Uterus (tissue), 4 donors: Measurements from ENCODE around the gene IRF8. TPM values are rescaled to one million over a fixed set of nuclear protein-coding genes. Genes with fewer than 3 reads are reported as not detected.
A peak's percentile ranks its signal among the peaks of the same experiment; 100 is the strongest.

ENCODE experiments used
- DNase-seq, 2 donors: peaks; one replicate each; pipeline ENCODE4 v3.0.0-alpha.2; 2019 to 2020
- H3K27ac ChIP-seq, 2 donors: fragments of 200-600 bp; sonication (generic); 1 replicate in 1 of 2; 2 replicates in 1 of 2; pipeline ENCODE4 v1.5.1; 2016 to 2018
- H3K27me3 ChIP-seq, 2 donors: fragments of 200-600 bp; sonication (generic); one replicate each; pipeline ENCODE4 v1.5.1; 2018 to 2019; ENCODE audit warnings: control low read depth in 1 of 2
- H3K36me3 ChIP-seq, 2 donors: fragments of 200-600 bp; sonication (generic); one replicate each; pipeline ENCODE4 v1.5.1; 2019; ENCODE audit warnings: control low read depth in 1 of 2
- H3K4me1 ChIP-seq, 2 donors: fragments of 200-600 bp; sonication (generic); one replicate each; pipeline ENCODE4 v1.5.1; 2018 to 2019; ENCODE audit warnings: control low read depth in 1 of 2
- H3K4me3 ChIP-seq, 2 donors: fragments of 200-600 bp; sonication (generic); 1 replicate in 1 of 2; 2 replicates in 1 of 2; pipeline ENCODE4 v1.5.1; 2018 to 2019; ENCODE audit warnings: mild to moderate bottlenecking in 1 of 2
- H3K9me3 ChIP-seq, 2 donors: fragments of 200-600 bp; sonication (generic); one replicate each; pipeline ENCODE4 v1.5.1; 2019; ENCODE audit warnings: control low read depth in 1 of 2
- CTCF ChIP-seq, 4 experiments: fragments of 200-600 bp in 2 of 4; fragments of 450-650 bp in 2 of 4; sonication (generic) in 2 of 4; IDR thresholded peaks; one replicate each; pipeline ENCODE4 v1.5.1; 2016 to 2019; ENCODE audit warnings: antibody characterized with exemption in 4 of 4, mild to moderate bottlenecking in 2 of 4, moderate library complexity in 1 of 4
- POLR2A ChIP-seq, 2 donors: fragments of 450-650 bp; IDR thresholded peaks; one replicate each; pipeline ENCODE4 v1.6.1; 2016; ENCODE audit warnings: antibody characterized with exemption in 2 of 2, mild to moderate bottlenecking in 1 of 2, moderate library complexity in 1 of 2
- intact Hi-C: fragments of 100-400 bp; cut with DNase I; formaldehyde crosslinking; loops from one replicate; pipeline ENCODE4 v1.15.1; 2023; ENCODE audit warnings: low total_unique reads
- total RNA-seq, 4 donors: library from RNA; depleted of rRNA in 3 of 4; stranded (reverse); fragments of >200 nt in 3 of 4; gene quantifications; one replicate each; pipeline versions ENCODE4 v1.1.0 to v1.2.4, GENCODE V29; 2014 to 2023
- donor health status: DM: yes; HTN: yes; CAD: no.

Gene IRF8
- total RNA-seq, 4 donors from 2014 or later = 3.7 to 17.3 (median 3.8) TPM; not detected in 1

GRCh38 chr16:85897382-85897781 is 1.6 kb upstream of the IRF8 start:
- Histone ChIP-seq H3K9me3 (no peaks in the 10 kb centered on the region), H3K27me3 (peaks cover 0 to 7% of the 10 kb centered on the region in 2 donors), H3K36me3 (no peaks in the 10 kb centered on the region), H3K27ac (no peak overlapping the region), H3K4me3 (no peak overlapping the region), H3K4me1 (peaks cover 0 to 8% of the 10 kb centered on the region in 2 donors)
- no peak for TF ChIP-seq POLR2A (IDR thresholded peaks at IDR 0.05)
- TF ChIP-seq CTCF (IDR thresholded peaks at IDR 0.05) = no peak
- intact Hi-C loops = no loop called here
- no peak for DNase-seq

DNA sequence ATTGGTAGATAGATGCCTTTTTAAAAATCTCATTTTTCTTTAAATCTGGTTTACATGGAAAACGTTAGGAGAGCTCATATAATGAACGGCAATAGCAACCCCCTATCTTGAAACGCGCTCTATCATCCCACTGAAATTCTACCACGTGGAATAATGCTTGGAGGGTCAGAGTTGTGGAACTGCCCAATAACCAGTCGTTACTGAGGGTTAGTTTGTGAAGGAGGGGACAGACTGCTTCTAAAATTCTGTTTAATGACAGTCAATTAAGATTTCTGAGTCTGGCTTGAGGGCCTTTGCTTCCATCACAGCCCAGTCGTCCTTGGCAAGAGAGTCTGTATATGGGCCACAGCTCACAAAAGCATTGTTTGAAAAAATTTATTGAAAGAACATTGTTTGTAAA is 482 bp downstream of the IRF8 start:
- Histone ChIP-seq H3K27ac (no peak overlapping the region), H3K27me3 (peaks cover 0 to 7% of the 10 kb centered on the region in 2 donors), H3K9me3 (no peaks in the 10 kb centered on the region), H3K4me3 (peak overlapping the region in 1 of 2 donors; percentile 44), H3K36me3 (no peaks in the 10 kb centered on the region), H3K4me1 (peaks cover 0 to 8% of the 10 kb centered on the region in 2 donors)
- TF ChIP-seq POLR2A (IDR thresholded peaks at IDR 0.05) = no peak
- intact Hi-C loops = no loop called here
- no peak for DNase-seq

DNA sequence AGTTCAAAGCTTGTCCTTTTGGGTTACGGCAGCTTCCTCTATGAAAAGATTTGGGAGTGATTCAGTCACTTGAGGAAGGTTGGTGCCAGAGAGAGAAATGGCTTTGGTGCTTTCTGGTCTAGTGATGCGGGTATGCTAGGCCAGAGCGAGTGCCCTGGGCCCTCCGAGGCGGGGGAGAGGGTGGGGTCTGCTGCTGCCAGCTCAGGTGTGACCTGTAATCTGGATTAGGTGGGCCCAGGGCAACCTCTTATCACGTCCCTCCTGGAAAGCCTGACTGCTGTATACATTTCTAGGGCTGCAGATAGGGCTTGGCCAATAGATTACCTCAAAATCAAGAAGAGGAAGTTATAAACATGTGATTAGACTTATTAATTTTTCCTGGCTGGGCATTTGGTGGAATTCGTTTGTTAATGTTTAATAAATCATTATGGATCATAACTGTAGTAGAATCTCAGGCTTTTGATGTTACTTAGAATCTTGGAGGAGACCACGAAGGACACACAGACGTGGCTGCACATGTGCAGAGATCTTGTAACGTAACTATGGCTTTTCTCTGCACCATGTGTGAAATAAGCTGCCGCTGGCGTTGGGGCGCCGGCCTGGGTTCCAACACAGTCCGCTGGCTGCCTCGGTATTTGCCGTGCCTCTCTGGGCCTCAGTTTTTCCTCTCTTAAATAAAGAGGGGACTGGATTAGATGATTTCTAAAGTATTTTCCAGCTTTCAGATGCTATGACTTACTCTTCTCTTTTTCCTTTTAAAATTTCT is 1.2 kb downstream of the IRF8 start:
- Histone ChIP-seq H3K27ac (no peak overlapping the region), H3K4me3 (no peak overlapping the region), H3K4me1 (peaks cover 0 to 8% of the 10 kb centered on the region in 2 donors), H3K27me3 (peaks cover 0 to 7% of the 10 kb centered on the region in 2 donors), H3K9me3 (no peaks in the 10 kb centered on the region), H3K36me3 (no peaks in the 10 kb centered on the region)
- DNase-seq = no peak
- TF ChIP-seq POLR2A (IDR thresholded peaks at IDR 0.05) (no peak), CTCF (IDR thresholded peaks at IDR 0.05) (no peak)
- intact Hi-C loops = no loop called here

GRCh38 chr16:85901110-85901509 is 2.1 kb downstream of the IRF8 start:
- no peak for TF ChIP-seq POLR2A (IDR thresholded peaks at IDR 0.05)
- no peak for TF ChIP-seq CTCF (IDR thresholded peaks at IDR 0.05)
- intact Hi-C loops = no loop called here
- Histone ChIP-seq H3K9me3 (no peaks in the 10 kb centered on the region), H3K4me3 (no peak overlapping the region), H3K27me3 (peaks cover 0 to 7% of the 10 kb centered on the region in 2 donors), H3K4me1 (peaks cover 0 to 8% of the 10 kb centered on the region in 2 donors), H3K36me3 (no peaks in the 10 kb centered on the region), H3K27ac (no peak overlapping the region)
- no peak for DNase-seq

DNA sequence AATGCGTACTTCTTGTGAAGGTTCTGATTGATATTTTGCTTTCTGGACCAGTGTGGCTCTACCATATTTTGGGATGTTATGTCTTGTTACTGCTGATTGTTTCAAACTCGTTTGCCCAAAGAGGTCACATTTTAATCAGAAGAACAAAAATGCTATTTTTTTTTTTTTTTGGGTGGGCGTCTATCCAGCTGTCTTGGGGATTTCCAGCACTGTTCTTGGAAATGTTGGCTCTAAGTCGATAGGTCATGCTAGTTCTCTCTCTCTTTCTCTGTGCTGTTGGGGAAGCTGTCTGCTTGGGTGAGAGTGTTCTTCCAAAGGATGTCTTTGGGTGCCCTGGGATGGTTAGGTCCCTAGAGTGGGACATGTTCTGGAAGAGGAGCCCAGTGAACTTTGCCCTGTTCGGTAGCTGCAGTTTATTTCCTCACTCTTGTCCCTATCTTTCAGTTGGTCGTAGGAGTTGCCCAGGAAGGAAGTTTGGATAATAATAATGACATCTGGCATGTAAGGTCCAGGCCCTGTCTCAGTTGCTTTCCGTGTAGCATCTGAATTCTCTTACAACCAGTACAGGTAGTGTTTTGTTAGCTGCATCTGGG is 2.9 kb downstream of the IRF8 start:
- DNase-seq = no peak
- no peak for TF ChIP-seq CTCF (IDR thresholded peaks at IDR 0.05)
- TF ChIP-seq POLR2A (IDR thresholded peaks at IDR 0.05) = no peak
- H3K9me3 ChIP-seq = no peaks in the 10 kb centered on the region
- no peak overlapping the region for H3K27ac ChIP-seq
- H3K36me3 ChIP-seq = no peaks in the 10 kb centered on the region
- intact Hi-C loops = no loop called here
- peaks cover 0 to 7% of the 10 kb centered on the region in 2 donors for H3K27me3 ChIP-seq
- H3K4me1 ChIP-seq = peaks cover 0 to 8% of the 10 kb centered on the region in 2 donors
- H3K4me3 ChIP-seq = no peak overlapping the region
